GM12865 (cell line): ENCODE measurements around the gene SERINC4.

Experiments
- DNase-seq: peaks from one replicate; pipeline ENCODE4 v3.0.0; 2010; ENCODE audit warnings: low read depth
- H3K4me3 ChIP-seq: 2 replicates; pipeline ENCODE4 v1.5.1; 2011; ENCODE audit warnings: mild to moderate bottlenecking, low read depth, low read length, control low read depth
- TF ChIP-seq, protein P1 (sequence below): IDR thresholded peaks from 2 replicates; pipeline ENCODE4 v1.5.1; 2011; ENCODE audit warnings: low read length, control low read depth, low read depth, inconsistent platforms; ENCODE audit not compliant: insufficient read depth; ENCODE audit errors: missing control alignments

The SERINC4 gene

DNA sequence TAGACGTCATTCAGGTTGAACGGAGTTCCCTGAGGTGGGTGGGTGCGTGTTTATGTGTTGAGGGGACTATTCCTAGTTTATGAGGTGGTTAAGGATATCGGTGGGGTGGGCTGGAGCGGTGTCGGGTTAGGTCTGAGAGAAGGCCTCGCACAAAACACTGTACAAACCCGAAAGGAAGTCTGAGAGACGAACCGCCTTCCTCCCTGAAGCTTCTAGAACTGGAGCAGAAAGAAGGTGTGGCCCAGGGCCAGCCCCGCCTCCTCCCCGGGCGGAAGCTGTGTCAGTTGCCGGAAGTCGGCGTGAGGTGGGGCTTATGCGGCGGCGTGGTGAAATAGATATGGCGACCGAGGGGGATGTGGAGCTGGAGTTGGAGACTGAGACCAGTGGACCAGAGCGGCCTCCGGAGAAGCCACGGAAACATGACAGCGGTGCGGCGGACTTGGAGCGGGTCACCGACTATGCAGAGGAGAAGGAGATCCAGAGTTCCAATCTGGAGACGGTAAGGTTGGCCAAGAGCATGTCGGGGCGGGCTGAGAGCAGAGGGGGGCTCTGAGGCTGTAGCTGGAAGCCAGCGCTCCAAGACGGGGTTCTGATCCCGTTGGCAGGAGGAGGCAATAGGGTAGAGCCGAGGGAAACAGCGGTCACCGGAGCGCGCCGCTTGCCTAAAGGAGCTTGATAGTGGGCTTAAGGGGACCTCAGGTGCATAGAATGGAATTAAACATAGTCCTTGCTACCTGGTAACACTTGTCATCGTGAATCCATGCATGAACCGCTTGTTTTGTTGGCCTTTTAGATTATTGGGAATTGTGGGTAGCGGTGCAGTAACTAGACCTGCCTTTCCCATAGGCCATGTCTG, 494 bp upstream of the SERINC4 start, which contains the start of gene HYPK:
Gene HYPK (plus strand): TSS at position 314 of the 856 bp plus-strand sequence. CDS start 24 bp downstream, at position 338.
- peak within 1 kb of the TSS; percentile 82 for H3K4me3 ChIP-seq
- DNase-seq: peak; percentile 93
- TF ChIP-seq, protein P1, sequence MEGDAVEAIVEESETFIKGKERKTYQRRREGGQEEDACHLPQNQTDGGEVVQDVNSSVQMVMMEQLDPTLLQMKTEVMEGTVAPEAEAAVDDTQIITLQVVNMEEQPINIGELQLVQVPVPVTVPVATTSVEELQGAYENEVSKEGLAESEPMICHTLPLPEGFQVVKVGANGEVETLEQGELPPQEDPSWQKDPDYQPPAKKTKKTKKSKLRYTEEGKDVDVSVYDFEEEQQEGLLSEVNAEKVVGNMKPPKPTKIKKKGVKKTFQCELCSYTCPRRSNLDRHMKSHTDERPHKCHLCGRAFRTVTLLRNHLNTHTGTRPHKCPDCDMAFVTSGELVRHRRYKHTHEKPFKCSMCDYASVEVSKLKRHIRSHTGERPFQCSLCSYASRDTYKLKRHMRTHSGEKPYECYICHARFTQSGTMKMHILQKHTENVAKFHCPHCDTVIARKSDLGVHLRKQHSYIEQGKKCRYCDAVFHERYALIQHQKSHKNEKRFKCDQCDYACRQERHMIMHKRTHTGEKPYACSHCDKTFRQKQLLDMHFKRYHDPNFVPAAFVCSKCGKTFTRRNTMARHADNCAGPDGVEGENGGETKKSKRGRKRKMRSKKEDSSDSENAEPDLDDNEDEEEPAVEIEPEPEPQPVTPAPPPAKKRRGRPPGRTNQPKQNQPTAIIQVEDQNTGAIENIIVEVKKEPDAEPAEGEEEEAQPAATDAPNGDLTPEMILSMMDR: no peak

DNA sequence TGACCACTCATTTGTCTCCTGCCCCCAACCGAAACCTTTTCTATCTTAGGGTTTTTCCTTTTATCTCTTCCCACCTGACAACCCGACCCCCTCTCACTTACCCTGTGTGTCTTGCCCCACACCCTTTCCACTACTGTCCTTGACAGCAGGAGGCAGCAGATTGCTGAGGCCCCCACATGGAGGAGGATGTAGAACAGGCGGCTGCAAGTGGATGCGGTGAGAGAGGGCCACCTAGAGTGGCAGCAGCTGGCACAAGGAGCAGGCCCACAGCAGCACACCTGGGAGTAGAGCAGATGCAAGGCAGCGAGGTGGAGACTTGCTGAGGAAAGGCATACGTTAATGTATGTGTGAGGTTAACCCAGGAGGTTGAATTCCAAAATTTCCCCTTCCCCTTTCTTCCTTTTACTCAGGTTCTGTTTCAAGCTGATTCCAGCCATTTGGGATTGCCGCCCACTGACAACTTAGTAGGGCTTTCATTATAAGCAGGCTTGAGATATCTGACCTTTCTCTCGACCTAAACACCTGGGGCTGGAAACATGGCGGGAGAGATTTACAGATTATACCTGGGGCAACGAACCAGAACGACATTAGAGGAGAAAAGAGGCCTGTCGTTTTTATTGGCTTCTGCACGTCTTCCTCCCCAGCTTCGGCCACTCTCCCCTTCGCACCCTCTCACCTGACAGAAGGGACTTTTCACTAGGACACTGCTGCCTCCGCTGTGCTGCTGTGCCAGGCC, 643 bp downstream of the SERINC4 start:
- no peak overlapping the region for H3K4me3 ChIP-seq
- TF ChIP-seq, protein P1: no peak
- DNase-seq: peak; percentile 55

DNA sequence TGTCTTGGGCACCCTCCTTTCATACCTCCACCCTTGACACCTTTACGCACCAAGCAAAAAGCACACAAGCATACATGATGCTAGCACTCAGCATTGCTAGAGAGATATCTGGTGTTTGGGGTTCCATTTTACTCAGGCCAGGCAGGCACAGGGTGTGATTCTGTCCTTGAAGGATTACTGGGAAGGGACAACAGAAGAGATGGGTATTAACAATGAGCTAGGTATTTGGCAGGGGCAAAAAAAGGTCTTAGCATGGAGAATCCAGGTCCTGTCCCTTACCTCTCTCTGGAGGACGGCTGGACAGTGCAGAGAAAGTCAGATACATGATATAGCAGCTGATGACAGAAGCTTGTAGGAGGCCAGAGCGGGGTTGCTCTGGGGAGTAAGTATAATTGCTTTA, 3.5 kb downstream of the SERINC4 start:
- H3K4me3 ChIP-seq: no peak overlapping the region

DNA sequence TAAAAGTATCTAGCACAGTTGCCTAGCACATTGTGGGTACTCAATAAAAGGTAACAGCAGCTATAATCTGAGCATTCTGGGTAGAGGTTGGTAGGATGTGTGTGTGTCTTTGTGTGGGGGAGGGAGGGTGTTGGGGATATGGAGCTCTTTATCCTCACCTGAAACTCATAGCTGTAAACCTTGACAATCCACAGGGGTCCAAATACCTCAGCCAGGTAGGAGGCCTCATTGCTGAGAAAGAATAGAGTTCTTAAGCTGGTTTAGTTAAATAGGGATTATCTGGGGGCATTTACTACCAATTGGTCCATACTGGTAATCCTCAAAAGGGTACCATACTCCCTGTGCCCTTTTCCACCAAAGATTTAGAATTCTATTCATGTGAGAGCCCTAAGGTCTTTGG, 4.0 kb downstream of the SERINC4 start:
- no peak for DNase-seq
- TF ChIP-seq, protein P1: no peak
- H3K4me3 ChIP-seq: no peak overlapping the region

More for the DNA sequence above, 3.5 kb downstream of the SERINC4 start:
- DNase-seq: no peak
- TF ChIP-seq, protein P1: no peak

DNA sequence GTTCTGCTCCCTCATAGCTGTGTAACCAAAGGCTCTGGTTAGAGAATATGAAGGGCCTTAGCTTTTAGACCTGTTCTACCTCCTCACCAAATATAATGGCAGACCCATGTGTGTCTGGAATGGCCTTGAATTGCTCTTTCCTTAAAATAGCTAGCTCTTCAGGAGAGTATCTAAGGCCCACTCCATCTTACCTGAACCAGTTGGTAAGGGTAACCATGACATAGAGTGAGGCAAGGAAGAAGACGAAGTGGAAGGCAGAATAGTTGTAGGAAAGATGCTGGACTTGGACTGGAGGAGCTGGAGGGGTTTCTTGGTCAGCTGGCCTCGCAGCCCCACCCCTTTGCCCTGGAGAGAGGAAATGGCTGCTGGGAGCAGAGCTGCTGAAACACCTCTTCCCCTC, 4.8 kb downstream of the SERINC4 start:
- H3K4me3 ChIP-seq: no peak overlapping the region
- DNase-seq: no peak
- TF ChIP-seq, protein P1: no peak

DNA sequence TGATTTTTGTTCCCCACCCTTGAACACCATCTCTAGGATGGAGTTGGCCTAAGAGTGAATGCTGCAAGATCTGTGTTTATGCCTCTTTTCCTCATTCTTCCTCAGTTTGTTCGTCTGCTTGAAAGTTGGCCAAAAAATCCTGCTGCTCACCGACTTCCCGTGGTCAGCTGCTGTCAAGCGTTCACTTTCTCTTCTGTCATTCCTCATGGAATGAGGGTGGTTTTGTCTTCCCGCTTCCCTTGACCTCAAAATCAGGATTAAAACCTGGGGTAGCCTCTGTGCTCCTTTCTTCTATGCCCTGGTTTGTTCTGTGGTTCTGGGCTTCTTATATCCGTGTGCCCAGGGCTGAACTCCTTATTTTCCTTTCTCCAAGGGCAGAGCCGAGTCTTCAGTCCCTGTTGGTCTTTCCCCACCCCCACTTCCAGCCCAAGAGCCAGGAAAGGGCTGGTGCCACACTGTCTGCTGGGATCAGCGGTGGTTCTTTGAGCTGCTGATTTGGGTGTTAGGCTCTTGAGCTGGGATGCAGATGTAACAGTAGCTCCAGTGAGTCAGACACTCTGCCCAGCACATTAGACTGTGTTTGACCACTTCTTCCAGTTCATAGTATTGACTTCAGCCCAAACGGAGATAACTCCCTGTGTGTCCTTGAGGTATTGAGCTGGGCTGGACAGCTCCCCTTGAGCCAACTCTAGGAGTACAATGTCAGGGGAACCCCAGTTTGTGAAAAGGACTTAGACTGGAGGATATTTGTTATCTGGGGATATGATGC, 5.6 kb downstream of the SERINC4 start:
- no peak for DNase-seq

More for the DNA sequence above, 5.6 kb downstream of the SERINC4 start:
- TF ChIP-seq, protein P1: no peak
- H3K4me3 ChIP-seq: no peak overlapping the region
